Forelimb muscle (tissue), 1 donor: ENCODE data around the gene DAO. TPM values are rescaled to one million over a fixed set of nuclear protein-coding genes. Genes with fewer than 3 reads are reported as not detected.

Source experiments
- DNase-seq: peaks from one replicate; pipeline ENCODE4 v3.0.0-alpha.2; 2013; ENCODE audit warnings: low read depth
- polyA plus RNA-seq: library from polyadenylated mRNA; unstranded; fragments of 120-200 nt; gene quantifications from one replicate; pipeline ENCODE4 v1.2.1, GENCODE V29; 2013; ENCODE audit not compliant: insufficient read length

DAO gene
- polyA plus RNA-seq, 1 donor, result not detected

- no peak for DNase-seq
These were observed 38.3 kb downstream of the DAO start for GRCh38 chr12:108918206-108918605.

GRCh38 chr12:108918960-108919642 lies 39.2 kb downstream of the DAO start:
- DNase-seq, result no peak

- no peak for DNase-seq
These were observed 42.1 kb downstream of the DAO start for GRCh38 chr12:108921946-108922345.

GRCh38 chr12:108922918-108923317 lies 43.0 kb downstream of the DAO start:
- no peak for DNase-seq

DNA sequence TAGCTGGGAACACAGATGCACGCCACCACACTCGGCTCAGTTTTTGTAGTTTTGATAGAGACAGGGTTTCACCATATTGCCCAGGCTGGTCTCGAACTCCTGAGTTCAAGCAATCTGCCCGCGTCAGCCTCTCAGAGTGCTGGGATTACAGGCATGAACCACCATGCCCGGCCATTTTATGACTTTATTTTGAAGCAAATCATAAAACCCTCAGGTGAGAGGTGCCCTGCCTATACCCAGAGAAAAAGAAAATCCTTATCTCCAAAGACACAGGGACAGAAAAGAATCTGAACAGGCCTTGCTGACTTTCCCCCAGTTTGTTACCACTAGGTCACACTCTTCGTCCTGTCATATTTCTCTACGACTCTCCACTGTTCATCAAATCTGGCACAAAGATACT lies 48.8 kb downstream of the DAO start:
- no peak for DNase-seq

DNA sequence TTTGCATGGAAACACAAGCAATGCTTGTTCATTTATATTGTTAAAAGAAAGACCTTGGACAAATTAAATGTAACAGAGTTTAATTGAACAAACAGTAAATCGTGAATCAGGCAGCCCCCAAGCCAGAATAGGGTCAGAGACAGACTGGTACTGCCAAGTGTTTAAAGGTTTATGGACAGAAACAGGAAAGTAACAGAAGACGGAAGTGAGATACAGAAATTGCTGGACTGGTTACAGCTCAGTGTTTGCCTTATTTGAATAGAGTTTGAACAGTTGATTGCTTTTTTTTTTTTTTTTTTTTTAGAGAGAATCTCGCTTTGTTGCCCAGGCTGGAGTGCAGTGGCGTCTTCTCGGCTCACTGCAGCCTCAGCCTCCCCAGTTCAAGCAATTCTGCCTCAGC lies 50.3 kb downstream of the DAO start:
- DNase-seq, result no peak

DNA sequence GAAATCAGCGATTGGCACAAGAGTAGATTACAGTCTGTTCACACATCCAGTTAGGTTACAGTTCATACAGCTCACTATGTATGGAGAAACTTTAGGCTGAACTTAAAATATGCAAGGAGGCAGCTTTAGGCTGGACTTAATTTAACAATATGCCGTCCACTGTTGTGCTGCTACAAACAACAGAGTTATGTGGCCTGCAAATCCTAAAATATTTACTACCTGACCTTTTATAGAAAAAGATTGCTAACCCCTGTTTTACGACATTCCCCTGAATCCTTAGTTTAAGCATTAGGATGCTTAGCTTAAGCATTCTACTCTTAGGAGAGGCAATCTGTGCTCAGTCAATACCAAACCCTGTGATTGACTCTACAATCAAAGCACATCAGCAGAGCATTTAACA lies 50.9 kb downstream of the DAO start:
- no peak for DNase-seq

GRCh38 chr12:108933949-108934348 lies 54.1 kb downstream of the DAO start:
- DNase-seq, result no peak

DNA sequence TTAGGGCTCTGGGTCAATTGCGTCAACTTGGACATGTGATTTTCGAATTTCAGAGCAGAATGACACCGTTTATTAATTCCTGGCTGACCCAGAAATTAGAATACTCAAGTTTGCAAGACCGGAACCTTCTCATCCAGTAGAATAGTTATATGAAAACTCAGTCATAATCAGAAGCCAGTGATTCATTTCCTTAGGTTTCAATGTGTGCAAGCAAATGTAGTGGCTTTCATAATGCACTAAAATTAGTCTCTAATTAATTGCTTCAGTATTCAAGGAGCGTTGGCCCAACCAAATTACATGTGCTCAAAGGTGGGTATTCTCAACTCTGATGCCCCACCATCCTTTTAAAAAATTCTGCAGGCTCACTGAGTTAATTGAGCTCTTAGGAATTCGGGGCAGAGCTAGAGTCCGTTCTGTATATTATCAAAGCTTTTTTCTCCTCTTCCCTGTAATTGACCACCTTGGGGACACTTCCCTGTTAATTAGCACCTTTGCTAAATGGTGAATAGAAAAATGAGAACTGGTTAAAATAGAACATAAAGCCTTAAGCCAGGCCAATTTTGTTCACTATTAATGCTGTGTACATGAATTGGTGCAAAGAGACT lies 55.4 kb downstream of the DAO start:
- no peak for DNase-seq

GRCh38 chr12:108938247-108938924 lies 58.5 kb downstream of the DAO start:
- no peak for DNase-seq

DNA sequence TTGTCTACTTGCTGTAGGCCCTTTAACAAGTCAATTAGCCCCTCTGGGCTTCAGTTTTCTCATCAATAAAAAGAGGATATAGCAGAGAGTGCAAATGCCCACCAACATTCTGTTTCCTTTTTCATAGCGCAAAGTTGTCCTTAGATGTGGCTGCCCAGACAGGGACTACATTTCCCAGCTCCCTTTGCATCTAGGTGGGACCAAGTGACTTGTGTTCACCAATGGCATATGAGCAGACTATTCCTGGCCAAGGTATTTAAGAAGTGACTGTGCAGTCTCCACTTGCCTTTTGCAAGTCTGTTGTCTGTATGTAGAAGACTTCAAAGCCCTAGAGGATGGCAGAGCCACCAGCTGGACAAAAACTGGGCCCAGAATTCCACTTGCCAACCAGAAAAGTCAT lies 59.7 kb downstream of the DAO start:
- DNase-seq, result no peak

- DNase-seq, result no peak
These were observed 60.2 kb downstream of the DAO start for GRCh38 chr12:108940138-108940537.

- no peak for DNase-seq
These were observed 67.2 kb downstream of the DAO start for GRCh38 chr12:108947097-108947496.

- no peak for DNase-seq
These were observed 68.5 kb downstream of the DAO start for GRCh38 chr12:108948367-108948766.

GRCh38 chr12:108949976-108950375 lies 70.1 kb downstream of the DAO start:
- no peak for DNase-seq

Other genes starting within 250 kb of the DAO start
- 3.8 TPM for gene SELPLG, start 246.2 kb upstream of the DAO start, polyA plus RNA-seq
- 71.6 TPM for gene CORO1C, start 148.6 kb upstream of the DAO start, polyA plus RNA-seq
- gene SSH1, start 22.5 kb upstream of the DAO start, polyA plus RNA-seq, result 17.0 TPM
- 0.16 TPM for gene SVOP, start 141.0 kb downstream of the DAO start, polyA plus RNA-seq
- 12.7 TPM for gene USP30, start 172.5 kb downstream of the DAO start, polyA plus RNA-seq
- 17.5 TPM for gene ALKBH2, start 213.4 kb downstream of the DAO start, polyA plus RNA-seq
- gene UNG, start 217.5 kb downstream of the DAO start, polyA plus RNA-seq, result 22.3 TPM
- 7.3 TPM for gene ACACB, start 236.5 kb downstream of the DAO start, polyA plus RNA-seq